HG03095 (cell line): ENCODE results near the gene NUP43.
"Not testable (repeated sequence)": the region's sequence is repeated elsewhere in the genome, so short reads cannot be mapped to it uniquely, and the experiment has no call there.

Source experiments
- ATAC-seq: cut with Tn5 transposase; IDR thresholded peaks from one replicate; pipeline ENCODE4 v1.9.1; 2021; ENCODE audit warnings: moderate library complexity; ENCODE audit not compliant: unreplicated experiment

NUP43 gene, protein sequence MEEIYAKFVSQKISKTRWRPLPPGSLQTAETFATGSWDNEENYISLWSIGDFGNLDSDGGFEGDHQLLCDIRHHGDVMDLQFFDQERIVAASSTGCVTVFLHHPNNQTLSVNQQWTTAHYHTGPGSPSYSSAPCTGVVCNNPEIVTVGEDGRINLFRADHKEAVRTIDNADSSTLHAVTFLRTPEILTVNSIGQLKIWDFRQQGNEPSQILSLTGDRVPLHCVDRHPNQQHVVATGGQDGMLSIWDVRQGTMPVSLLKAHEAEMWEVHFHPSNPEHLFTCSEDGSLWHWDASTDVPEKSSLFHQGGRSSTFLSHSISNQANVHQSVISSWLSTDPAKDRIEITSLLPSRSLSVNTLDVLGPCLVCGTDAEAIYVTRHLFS

GRCh38 chr6:149746147-149746946, at the start of gene NUP43:
TSS of gene NUP43 (minus strand) at chr6:149746529. CDS start at chr6:149746495, 34 bp downstream.
- peak; percentile 51 for ATAC-seq

DNA sequence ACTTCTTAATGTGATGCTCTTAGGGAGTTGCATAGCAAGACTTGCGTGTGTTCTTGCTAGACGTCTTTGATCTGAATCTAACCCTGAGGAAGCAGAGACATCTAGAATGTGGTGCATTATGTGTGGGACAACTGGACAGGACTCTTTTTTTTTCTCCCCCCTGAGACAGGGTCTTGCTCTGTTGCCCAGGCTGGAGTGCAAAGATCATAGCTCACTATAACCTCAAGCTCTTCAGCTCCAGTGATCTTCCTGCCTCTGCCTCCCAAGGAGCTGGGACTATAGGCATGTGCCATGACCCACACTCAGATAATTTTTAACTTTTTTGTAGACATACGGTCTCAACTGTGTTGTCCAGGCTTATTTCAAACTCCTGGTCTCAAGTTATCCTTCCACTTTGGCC, 37.2 kb upstream of the NUP43 start:
- no peak for ATAC-seq

GRCh38 chr6:149782337-149782736, 36.0 kb upstream of the NUP43 start:
- ATAC-seq: no peak

DNA sequence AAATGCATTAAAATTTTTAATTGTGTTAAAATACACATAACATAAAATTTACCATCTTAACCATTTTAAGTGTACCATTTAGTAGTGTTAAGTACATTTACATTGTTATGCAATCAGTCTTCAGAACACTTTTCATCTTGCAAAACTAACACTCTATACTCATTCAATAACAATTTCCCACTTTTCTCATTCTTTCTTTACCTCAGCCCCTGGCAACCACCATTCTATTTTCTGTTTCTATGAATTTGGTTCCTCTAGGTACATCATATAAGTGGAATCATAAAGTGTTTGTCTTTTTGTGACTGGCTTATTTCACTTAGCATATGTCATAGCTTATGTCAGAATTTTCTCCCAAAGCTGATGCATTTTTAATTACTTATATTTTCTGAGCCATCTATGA, 35.4 kb upstream of the NUP43 start:
- ATAC-seq: no peak

- ATAC-seq: no peak
These were observed 33.3 kb upstream of the NUP43 start for GRCh38 chr6:149779644-149779963.

DNA sequence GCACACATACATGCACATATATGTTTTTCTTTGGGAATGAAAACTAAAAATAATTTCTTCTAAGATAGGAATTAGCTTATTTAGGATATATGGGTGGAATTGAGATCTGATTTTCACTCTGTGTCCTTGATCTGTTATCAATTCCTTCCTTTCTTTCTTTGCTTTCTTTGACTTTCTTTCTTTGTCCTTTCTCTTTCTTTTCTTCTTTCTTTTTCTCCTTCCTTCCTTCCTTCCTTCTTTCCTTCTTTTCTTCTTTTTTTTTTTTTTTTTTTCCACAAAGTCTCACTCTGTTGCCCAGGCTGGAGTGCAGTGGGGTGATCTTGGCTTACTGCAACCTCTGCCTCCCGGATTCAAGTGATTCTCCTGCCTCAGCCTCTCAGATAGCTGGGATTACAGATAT, 31.3 kb upstream of the NUP43 start:
- no peak for ATAC-seq

GRCh38 chr6:149771925-149772324, 25.6 kb upstream of the NUP43 start:
- ATAC-seq: no peak

DNA sequence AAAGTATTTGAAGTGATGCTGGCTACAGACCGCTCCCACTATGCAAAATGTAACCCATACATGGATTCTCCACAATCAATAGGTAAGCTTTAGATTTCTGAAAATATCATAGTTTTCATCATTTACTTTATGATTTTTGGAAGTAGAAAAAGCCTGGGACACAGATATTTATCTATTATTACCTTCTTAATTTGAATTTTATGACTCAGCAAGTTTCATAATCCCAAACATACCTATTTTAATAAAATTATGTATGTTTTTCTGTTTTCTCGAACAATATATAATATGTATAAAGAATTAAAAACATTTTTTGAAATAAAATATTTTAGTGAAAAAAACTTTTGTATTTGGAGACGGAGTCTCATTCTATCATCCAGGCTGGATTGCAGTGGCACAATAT, 24.9 kb upstream of the NUP43 start:
- no peak for ATAC-seq

DNA sequence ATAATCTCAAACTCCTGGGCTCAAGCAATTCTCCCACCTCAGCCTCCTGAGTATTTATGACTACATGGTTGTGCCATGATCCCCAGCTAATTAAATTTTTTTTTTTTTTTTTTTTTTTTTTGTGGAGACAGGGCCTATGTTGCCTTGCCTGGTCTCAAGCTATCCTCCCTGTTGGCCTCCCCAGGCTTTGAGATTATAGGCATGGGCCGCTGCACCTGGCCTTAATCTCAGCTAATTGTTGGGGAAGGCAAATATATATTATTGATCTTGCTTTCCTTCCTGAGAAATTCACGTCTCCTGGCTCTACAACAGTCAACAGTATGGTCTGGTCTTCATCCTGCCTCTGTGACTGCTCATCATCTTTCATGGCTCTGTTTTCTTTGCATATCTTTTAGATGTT, 23.3 kb upstream of the NUP43 start:
- no peak for ATAC-seq

- ATAC-seq: no peak
These were observed 19.9 kb upstream of the NUP43 start for GRCh38 chr6:149766156-149766769.

GRCh38 chr6:149763866-149764265, 17.5 kb upstream of the NUP43 start:
- no peak for ATAC-seq

DNA sequence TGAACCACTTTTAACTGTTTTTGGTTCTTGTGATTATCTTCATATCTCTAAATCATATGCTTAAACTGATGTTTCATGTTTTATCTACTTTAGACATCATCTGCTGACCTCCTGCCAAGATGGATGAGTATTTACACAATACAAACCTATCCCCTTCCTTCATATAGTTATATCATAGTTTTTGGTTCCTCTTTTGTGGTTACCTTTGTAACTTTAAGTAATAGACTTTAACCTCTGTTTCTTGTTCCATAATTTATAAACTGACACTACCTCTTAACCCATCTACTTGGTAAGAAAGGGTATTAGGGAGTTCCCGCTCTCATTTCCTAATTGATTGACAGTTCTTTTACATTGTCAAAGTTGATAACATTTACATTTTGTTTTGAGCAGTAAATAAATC, 15.1 kb upstream of the NUP43 start:
- peak; percentile 96 for ATAC-seq

DNA sequence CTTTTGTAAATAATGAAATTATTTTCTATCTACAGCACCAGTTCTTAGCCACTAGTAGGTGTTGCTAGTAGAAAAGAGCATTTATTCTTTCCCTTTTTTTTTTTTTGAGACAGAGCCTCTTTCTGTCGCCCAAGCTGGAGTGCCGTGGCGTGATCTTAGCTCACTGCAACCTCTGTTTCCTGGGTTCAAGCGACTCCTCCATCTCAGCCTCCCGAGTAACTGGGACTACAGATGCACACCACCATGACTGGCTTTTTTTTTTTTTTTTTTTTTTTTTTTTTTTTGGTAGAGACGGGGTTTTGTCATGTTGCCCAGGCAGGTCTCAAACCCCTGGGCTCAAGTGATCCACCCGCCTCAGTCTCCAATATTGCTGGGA, 9.9 kb upstream of the NUP43 start:
- ATAC-seq: no peak

DNA sequence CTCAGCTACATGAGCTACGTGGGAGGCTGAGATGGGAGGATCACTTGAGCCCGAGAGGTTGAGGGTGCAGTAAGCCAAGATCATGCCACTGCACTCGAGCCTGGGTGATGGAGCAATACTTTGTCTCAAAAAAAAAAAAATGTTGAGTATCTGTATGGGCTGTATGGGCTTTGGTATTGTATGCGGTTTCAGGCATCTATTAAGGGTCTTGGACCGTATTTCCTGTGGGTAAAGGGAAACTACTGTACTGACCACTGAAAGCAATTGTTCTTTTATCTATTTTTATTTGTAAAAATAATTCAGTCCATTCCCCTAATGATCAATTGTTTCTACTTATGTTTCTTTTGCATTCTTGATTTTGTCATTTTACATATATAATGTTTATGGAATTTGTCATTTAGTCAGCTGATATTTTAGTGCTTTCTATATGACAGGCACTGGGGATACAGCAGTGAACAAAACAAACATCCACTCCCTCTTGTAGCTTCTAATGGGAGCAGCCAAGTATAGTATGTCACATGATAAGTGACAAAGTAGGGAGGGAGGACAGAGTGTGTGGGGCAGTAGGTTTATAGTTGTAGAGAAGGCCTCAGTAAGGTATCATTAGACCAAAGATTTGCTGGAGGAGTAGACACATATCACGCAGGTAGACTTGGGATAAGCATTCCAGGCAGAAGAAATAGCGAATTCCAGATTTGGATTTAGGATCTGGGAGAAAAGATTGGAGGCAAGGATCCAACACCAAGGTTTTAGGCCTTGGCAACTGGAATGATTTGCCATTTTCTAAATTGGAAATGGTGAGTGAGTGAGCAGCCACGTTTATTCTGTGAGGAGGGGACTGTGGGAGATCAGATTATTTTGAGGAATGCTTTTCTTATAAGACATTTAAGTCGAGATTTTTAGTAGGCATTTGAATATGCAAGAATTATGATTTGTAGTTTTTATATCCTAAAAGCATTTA, 9.3 kb upstream of the NUP43 start:
- ATAC-seq: peak; percentile 68

- ATAC-seq: no peak
These were observed 8.2 kb upstream of the NUP43 start for GRCh38 chr6:149754548-149754947.

DNA sequence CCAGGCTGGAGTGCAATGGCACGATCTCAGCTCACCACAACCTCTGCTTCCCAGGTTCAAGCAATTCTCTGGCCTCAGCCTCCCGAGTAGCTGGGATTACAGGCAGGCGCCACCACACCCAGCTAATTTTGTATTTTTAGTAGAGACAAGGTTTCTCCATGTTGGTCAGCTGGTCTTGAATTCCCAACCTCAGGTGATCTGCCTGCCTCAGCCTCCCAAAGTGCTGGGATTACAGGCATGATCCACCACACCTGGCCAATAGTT, 7.0 kb upstream of the NUP43 start:
- not testable (repeated sequence) for ATAC-seq

GRCh38 chr6:149752600-149753373, 6.5 kb upstream of the NUP43 start:
- no peak for ATAC-seq

GRCh38 chr6:149751920-149752319, 5.6 kb upstream of the NUP43 start:
- not testable (repeated sequence) for ATAC-seq

GRCh38 chr6:149751239-149751638, 4.9 kb upstream of the NUP43 start:
- ATAC-seq: no peak

DNA sequence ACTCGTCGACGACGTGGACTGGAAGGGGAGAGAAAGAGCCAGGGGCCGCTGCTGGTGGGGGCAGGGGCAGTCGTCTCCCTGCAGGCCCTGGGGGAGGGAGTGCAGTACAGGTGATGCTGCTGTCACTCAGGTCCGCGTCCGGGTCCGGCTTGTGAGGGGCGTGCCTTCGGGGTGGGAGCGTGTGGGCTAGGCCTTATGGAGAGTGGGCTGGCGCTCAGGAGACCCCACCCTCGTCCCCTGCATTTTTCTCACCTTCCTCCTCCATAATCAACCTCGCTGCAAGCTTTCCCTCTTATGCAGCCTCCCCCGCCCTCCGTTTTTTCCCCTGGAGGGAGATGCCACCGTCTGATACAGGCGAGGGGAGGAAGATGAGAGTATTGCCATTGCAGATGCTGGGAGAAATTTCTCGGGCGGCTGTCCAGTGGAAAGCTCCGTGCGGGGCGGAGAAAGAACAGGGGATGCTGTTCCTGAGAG, 3.8 kb upstream of the NUP43 start:
- peak; percentile 28 for ATAC-seq
